ENCODE results near the gene CCL13.

CCL13 gene

DNA sequence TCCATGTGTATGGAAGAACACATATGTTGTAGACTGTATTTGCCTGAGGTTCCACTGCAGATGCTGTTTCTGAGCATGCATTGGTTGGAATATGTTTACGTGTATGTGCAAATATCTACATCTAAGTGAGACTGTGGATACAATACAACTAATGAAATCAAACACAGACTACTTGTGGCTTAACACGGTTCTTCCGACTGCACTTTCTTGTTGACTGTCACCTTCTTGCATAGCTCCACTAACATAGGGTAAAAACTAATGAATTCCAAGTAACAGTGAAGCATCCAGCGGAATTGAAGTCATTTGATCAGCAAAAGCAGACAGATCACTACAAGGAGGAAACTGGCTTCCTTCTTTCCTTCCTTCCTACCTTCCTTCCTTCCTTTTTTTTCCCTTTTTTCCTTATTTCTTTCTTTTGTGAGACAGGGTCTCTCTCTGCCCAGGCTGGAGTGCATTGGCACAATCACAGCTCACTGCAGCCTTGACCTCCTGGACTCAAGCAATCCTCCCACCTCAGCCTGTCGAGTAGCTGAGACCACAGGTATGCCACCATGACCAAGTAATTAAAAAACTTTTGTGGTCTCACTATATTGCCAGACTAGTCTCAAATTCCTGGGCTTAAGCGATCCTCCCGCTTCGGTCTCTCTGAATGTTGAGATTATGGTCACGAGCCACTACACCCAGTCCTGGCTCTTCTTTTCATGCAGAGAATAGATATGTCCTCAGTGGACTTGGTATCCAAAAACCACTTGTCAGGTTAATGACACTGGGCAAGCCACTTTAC lies 28.7 kb downstream of the CCL13 start:
- no peak for DNase-seq (ENCODE audit: low read depth)

DNA sequence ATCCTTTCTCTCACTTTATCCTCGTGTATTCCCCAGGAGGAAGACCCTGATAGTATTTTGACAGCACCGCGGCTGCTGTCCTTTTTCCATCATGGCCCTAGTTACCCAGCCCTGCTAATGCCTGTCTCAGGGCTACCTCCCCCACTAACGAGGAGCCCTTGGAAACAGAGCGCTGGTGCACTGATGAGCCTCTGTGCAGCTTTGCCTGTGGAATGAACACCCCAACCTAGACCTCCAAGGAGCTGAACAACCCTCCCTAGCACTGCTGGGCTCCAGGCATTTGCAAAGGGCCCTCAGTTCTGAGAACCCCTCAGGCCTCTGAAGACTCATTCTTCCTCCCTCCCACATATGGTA lies 30.0 kb downstream of the CCL13 start:
- DNase-seq (ENCODE audit: low read depth): no peak

DNA sequence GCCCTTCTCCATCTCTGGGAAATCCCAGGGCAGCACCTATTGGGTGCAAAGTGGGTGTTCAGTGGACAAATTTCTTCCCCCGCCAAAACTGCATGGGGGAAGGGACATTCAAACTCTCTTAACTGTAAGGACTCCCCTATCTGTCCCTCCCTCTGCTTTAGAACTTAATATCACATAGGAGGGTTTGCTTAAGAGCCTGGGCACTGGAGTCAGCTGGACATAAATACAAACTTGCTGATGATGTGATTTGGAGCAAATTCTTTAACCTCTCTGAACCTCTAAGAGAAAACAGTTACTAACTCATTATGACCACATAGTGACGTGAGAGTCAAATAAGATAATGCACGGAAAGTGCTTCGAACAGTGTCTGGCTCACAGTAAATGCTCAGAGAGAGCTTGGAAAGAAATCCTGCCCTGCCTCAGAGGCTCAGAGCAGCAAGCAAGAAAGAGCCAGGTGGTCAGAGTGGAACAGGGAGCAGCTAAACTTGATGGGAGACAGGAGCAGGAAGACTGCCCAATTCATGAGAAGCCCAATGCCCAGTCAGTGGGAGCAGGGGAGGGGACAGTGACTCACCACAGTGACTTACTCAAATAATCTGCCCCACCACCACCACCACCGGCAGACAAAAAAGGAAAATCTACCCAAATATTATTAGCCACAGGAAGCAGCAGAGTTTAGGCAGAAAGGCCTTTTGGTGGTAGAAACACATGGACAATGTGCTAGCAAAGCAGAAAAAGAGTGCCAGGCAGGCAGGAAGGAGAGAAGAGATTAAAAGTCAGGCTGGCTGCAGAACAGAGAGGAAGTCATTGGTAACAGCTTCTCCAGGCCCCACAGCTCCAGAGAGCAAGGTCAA lies 30.6 kb downstream of the CCL13 start:
- DNase-seq (ENCODE audit: low read depth): no peak

DNA sequence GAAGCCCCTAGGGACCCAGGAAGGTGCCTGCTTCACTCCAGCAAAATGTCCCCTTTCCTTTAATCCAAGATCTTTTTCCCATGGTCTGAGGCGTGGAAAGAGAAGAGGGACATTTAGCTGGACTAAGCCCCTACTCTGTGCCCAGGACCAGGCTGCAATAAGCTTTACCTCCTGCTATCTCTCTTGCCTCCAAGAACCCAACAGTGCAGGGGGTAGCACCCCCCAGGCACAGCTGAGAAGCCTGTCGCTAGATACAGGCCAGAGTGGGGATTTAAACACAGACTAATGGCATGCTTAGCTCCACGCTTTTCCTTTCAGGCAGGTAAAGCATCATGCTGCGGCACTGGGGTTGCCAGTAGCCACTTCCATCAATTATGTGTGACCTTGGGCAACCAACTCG lies 31.3 kb downstream of the CCL13 start:
- no peak for DNase-seq (ENCODE audit: low read depth)

DNA sequence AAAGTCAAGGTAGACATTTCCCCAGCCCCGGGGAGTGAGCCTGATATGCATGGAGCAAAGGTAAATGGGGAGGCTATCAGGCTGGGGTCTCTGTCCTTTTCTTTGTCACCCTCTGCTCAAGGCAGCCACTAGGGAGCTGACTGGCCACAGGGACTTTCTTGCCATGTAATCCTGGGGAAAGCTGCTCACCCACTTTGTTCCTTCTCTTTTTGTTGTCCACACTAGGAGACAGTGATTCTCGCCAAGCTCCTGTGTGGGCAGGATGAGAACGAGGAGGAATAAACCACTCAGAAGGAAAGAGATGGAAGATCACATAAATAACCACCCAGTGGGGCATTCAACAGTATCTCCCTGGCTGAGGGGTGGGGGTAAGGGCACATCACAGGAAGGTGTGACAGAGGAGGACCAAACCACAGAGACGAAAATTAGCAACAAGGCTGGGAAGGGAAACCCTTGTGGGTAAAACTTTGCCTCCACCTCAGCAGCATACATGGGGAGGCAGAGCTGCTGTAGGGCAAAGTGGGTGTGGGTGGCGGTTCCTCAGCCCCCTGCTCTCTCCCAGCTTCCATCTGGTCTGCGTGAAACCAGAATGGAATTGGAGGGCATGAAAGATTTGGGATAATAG lies 33.0 kb downstream of the CCL13 start:
- no peak for DNase-seq (ENCODE audit: low read depth)

DNA sequence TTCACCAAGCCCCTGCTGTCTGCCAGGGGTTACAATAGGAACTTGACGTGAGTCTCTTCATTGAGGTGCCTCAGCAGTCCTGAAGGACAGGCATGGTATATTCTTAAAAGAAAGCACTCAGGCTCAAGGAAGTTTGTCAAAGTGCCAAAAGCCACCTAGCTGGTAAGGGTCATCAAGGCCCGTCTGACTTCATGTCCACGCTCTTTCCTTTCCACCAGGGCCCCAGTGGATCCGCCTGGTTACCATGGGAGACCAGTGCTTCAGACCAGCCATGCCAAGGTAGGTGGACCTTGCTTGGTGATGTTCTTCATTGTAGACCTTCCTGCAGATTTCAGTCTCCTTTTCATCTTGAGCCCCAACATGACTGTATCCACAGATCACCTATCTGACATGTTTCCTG lies 34.4 kb downstream of the CCL13 start:
- DNase-seq (ENCODE audit: low read depth): no peak

DNA sequence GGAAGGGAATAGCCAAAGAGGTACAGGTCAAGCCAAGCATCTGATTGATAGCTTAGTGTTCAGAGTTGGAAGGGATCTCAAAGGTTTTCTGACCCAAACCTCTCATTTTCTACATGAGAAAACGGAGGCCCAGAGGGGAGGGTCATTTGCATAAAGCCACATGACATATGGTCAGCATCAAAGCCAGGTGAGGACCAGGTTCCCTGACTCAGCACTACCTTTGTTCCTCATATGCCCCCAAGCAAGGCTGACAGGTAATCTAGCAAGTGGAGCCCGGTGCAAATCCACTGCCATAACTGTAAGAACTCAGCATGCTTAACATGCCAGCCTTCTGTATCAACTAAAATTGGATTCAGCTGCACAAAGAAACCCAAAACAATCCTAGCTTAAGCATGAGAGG lies 35.0 kb downstream of the CCL13 start:
- no peak for DNase-seq (ENCODE audit: low read depth)

DNA sequence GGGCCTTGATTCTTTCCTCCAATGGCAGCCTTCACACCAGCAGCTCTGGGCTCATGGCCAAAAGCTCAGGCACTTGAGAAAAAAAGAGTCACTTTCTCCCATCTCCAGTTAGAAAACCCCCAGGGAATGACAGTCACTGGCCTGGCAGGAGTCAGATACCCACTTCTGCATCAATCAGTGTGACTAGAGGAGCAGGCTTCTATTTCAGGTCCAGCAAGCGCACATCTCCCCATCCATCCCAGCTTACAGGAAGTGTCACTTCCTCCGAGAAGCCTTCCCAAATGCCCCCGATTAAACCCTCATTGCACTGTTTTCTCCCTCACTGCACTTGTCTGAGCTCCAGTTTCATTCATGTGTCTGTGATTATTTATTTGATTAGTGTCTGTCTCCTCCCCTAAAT lies 37.1 kb downstream of the CCL13 start:
- no peak for DNase-seq (ENCODE audit: low read depth)

DNA sequence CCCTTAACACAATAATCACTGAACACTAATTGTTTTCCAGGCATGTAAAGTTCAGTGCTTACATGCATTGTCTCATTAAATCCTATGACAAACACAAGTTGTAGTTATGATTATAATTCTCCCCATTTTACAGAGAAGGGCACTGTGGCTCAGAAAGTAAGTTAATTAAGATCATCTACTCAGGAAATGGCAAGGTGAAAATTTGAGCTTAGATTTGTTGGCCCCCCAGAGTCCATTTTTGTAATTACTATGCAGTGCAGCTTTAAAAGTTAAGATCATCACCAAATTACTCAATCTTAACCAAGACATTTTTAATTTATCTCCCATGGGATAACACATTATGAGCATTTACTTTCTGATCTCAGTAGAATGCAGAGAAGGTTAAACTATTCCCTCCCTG lies 41.0 kb downstream of the CCL13 start:
- DNase-seq (ENCODE audit: low read depth): no peak

DNA sequence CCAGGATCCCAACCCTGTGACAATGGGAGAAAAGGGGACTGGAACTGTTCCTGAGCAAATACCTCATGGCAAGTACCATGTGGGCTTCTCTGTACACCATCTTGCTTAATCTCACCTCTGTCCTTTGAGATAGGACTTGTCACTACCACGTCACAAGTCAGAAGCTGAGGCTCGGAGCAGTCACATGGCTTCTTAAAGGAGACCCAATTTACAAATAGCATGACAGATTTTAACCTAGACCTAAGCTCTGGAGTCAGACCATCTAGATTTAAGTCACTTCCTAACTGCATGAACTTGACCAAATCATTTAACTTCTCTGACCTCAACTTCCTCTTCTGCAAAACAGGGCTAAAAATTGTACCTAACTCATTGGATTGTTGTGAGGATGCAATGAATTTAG lies 42.7 kb downstream of the CCL13 start:
- DNase-seq (ENCODE audit: low read depth): no peak

DNA sequence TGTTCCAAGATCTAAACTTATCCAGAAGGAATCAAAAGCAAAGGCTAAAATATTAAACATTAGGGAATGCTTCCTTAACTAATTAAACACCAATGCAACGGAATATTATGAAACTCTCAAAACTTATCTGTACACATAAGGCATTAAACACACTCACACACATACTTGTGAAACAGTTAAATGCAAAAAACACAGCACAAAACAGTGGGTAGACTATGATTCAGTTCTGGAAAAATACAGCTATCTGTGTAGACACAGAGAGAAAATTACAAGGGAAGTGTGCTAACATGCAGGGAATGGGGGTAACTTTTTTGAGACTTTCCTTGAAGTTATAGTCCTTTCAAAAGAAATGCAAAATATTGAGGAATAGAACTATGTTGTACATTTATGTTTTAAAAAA lies 43.4 kb downstream of the CCL13 start:
- no peak for DNase-seq (ENCODE audit: low read depth)

DNA sequence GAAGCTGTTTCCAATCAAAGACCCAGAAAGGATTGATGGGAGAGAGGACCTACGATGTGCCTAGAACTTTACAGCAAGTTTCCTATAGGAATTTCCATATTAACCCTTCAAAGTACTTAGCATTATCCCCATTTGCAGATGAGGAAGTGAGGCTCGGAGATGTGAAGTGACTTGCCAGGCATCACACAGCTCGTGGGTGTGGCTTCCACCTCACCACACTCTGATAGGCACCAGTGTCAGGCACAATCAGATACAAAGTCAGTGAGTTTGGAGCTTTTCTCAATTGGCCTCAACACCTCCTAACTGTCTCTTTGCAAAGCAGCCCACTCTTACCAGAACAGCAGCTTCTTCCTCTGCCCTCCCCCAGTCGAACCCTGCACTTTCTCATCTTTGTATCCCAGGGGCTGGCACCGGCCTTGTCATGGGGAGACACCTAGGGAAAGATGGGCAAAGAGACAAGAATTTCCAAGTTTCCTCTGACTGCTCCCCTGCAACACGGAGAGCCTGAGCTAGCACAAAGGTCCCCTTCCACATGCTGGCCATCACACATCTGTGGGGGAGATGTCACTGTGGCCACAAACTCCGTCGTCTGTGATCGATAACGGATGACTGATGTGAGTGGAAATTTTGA lies 44.1 kb downstream of the CCL13 start:
- no peak for DNase-seq (ENCODE audit: low read depth)

DNA sequence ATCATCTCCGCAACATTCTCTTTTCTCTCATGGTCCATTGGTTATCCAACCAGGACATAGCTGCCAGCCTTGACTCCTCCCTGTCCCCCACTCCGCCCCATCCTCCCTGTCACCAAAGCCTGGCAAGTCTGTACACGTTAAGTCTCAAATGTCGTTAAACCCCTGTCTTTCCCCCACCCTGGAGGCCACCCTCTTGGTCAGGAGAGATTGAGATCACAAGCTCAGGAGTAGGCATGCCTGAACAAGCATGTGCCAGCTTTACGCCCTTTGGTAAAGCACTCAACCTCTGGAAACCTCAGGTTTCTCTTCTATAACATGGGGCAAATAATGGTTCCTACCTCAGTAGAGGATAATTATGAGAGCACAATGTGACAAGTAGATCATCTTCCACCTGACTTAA lies 44.9 kb downstream of the CCL13 start:
- DNase-seq (ENCODE audit: low read depth): no peak

DNA sequence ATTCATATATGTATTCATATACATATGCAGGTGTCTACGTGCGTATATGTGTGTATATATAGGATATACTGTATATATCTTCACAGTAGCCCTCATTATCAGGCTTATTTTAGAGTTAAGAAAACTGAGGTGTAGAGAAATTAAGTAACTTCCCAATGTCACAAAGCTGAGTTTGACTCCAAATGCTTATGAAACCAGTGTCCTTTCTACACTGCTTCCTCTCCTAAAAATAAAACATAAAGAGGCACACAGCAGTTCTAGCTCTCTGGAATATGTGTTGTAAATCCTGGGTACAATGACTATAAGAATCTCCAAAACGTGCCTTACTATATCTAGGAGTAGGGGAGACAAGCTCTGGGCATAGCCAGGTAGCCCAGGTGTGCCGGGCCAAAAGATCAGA lies 46.7 kb downstream of the CCL13 start:
- no peak for DNase-seq (ENCODE audit: low read depth)

DNA sequence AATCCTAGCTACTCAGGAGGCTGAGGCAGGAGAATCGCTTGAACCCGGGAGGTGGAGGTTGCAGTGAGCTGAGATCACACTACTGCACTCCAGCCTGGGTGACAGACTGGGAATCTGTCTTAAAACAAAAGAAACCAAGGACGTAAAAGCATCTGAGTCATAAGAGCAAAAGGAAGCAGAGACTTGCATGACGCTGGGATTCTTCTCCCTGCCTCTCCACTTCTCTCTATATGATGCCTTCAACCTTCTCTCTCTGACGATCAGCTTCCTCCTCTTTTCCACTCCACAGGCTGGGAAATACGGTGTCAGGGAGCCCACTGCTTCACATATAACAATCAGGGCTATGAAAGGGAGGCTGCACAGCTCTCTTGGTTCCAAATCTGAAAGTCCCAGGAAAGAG lies 49.9 kb downstream of the CCL13 start:
- DNase-seq (ENCODE audit: low read depth): no peak
